ENCODE measurements around the gene SYCP2L.

- TF ChIP-seq CTCF (IDR thresholded peaks at IDR 0.05) (no peak), ZFP36 (IDR thresholded peaks at IDR 0.05; ENCODE audit: borderline replicate concordance, partially characterized antibody) (no peak), RCOR1 (IDR thresholded peaks at IDR 0.05; ENCODE audit: low read depth, low read length) (no peak), FOSL2 (IDR thresholded peaks at IDR 0.05) (no peak), FOSL2 (CRISPR knock-in tag; IDR thresholded peaks at IDR 0.05) (no peak), GATA3 (IDR thresholded peaks at IDR 0.05; ENCODE audit: borderline replicate concordance) (no peak), POLR2A (IDR thresholded peaks at IDR 0.05; ENCODE audit: low read length) (no peak)
Observed at GRCh38 chr6:10976571-10976970, 89.7 kb downstream of the SYCP2L start.

Measured in A549 (cell line).